Loucy (cell line): Measurements from ENCODE around the gene DAD1.

ENCODE experiments used
- EZH2phosphoT487 ChIP-seq: fragments of 200-600 bp; IDR thresholded peaks from 2 replicates; pipeline ENCODE4 v1.6.1; 2018; ENCODE audit warnings: antibody characterized with exemption, mild to moderate bottlenecking, moderate library complexity, borderline replicate concordance
- TF ChIP-seq, protein P1 (sequence below): fragments of 200-600 bp; sonication (generic); conservative IDR thresholded peaks from 2 replicates; pipeline ENCODE4 v1.5.1; 2014; ENCODE audit warnings: mild to moderate bottlenecking, antibody characterized with exemption, low read length

DNA sequence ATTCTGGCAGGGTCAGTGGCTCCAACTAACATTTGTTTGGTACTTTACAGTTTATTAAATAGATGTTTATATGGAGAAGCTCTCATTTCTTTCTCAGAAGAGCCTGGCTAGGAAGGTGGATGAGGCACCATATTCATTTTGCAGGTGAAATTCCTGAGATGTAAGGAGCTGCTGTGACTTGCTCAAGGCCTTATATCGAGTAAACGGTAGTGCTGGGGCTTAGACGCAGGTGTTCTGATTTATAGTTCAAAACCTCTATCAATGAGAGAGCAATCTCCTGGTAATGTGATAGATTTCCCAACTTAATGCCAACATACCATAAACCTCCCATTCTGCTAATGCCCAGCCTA lies 42.3 kb downstream of the DAD1 start:
- TF ChIP-seq, protein P1, sequence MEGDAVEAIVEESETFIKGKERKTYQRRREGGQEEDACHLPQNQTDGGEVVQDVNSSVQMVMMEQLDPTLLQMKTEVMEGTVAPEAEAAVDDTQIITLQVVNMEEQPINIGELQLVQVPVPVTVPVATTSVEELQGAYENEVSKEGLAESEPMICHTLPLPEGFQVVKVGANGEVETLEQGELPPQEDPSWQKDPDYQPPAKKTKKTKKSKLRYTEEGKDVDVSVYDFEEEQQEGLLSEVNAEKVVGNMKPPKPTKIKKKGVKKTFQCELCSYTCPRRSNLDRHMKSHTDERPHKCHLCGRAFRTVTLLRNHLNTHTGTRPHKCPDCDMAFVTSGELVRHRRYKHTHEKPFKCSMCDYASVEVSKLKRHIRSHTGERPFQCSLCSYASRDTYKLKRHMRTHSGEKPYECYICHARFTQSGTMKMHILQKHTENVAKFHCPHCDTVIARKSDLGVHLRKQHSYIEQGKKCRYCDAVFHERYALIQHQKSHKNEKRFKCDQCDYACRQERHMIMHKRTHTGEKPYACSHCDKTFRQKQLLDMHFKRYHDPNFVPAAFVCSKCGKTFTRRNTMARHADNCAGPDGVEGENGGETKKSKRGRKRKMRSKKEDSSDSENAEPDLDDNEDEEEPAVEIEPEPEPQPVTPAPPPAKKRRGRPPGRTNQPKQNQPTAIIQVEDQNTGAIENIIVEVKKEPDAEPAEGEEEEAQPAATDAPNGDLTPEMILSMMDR, result no peak
- TF ChIP-seq EZH2phosphoT487, result no peak
